ENCODE data around the gene AP2A1. TPM values are rescaled to one million over a fixed set of nuclear protein-coding genes. Genes with fewer than 3 reads are reported as not detected.

Gene AP2A1
- total RNA-seq, 1 experiment from 2014 or later, result 208 TPM

- DNase-seq, result peak; percentile 50
- Histone ChIP-seq H3K36me3 (replicated peaks; ENCODE audit: control insufficient read depth, insufficient read depth, low read length) (peaks cover 12% of the 10 kb centered on the region), H3K4me3 (ENCODE audit: insufficient read depth, low read depth, low read length) (no peak overlapping the region), H3K27me3 (ENCODE audit: control insufficient read depth, insufficient read depth, low read length) (no peaks in the 10 kb centered on the region)
These were observed 73.5 kb downstream of the AP2A1 start for GRCh38 chr19:49840321-49840720.

DNA sequence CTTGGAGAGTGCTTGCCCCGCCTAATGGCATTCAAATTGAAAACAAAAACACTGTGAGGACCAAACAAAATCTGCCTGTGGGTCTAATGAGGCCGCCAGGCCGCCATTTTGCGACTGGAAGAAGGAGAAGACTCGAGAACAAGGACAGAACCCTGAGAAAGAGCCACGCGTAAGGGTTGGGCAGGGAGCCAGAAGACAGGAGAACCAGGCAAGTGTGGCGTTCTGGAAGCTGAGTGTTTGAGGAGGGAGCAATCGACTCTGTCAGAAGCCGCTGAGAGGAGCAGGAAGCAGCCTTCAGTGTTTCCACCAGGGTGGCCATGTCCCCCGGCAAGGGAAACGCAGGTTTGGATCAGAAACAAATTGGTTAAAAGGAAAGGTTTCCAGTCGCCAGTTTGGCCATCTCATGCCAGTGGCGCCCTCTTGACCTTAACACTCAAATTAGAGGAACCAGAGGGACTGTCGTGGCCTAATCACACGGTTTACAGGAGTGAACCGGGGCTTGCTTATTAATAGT, 74.0 kb downstream of the AP2A1 start:
- Histone ChIP-seq H3K36me3 (replicated peaks; ENCODE audit: control insufficient read depth, insufficient read depth, low read length) (peaks cover 12% of the 10 kb centered on the region), H3K4me3 (ENCODE audit: insufficient read depth, low read depth, low read length) (no peak overlapping the region), H3K27me3 (ENCODE audit: control insufficient read depth, insufficient read depth, low read length) (no peaks in the 10 kb centered on the region)
- peak; percentile 50 for DNase-seq

DNA sequence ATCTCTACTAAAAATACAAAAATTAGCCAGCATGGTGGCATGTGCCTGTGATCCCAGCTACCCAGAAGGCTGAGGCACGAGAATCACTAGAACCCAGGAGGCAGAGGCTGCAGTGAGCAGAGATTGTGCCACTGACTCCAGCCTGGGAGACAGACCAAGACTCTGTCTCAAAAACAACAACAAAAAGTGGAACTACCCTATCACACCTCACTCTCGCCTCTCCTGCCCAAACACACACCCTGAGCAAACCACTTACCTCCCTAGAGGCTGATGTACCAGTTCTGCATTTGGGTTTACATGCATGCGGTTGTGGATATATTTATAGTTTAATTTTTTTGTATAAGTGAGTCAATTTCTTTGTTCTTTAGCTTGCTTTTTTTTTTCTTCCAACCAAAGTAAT, 76.5 kb downstream of the AP2A1 start:
- Histone ChIP-seq H3K36me3 (replicated peaks; ENCODE audit: control insufficient read depth, insufficient read depth, low read length) (peaks cover 7% of the 10 kb centered on the region), H3K4me3 (ENCODE audit: insufficient read depth, low read depth, low read length) (no peak overlapping the region), H3K27me3 (ENCODE audit: control insufficient read depth, insufficient read depth, low read length) (no peaks in the 10 kb centered on the region)
- DNase-seq, result no peak

GRCh38 chr19:49844138-49845095, 77.6 kb downstream of the AP2A1 start:
- Histone ChIP-seq H3K4me3 (ENCODE audit: insufficient read depth, low read depth, low read length) (no peak overlapping the region), H3K36me3 (replicated peaks; ENCODE audit: control insufficient read depth, insufficient read depth, low read length) (peaks cover under 1% of the 10 kb centered on the region), H3K27me3 (ENCODE audit: control insufficient read depth, insufficient read depth, low read length) (no peaks in the 10 kb centered on the region)
- DNase-seq, result peak; percentile 30

DNA sequence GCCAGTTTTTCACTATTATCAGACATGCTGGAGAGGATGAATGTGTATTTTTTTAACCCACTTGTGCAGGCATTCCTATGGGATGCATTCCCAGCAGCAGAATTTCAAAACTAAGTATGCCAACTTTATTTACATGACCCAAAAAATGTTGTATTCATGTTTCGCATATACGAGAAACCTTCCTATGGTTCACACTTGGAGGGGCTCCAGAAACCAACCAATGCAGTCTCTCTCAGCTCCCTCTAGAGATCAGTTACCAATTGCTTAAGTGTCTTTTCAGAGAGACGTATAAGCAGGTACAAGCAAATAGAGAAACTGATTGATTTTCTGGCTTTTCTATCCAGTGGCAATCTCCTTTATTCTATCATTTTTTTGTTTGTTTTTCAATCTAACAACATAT, 78.6 kb downstream of the AP2A1 start:
- no peak overlapping the region for H3K4me3 ChIP-seq (ENCODE audit: insufficient read depth, low read depth, low read length)
- no peaks in the 10 kb centered on the region; the same call in 1 of the 2 replicates for H3K36me3 ChIP-seq (replicated peaks; ENCODE audit: control insufficient read depth, insufficient read depth, low read length)
- peak; percentile 46 for DNase-seq
- no peaks in the 10 kb centered on the region for H3K27me3 ChIP-seq (ENCODE audit: control insufficient read depth, insufficient read depth, low read length)

- Histone ChIP-seq H3K27me3 (ENCODE audit: control insufficient read depth, insufficient read depth, low read length) (no peaks in the 10 kb centered on the region), H3K4me3 (ENCODE audit: insufficient read depth, low read depth, low read length) (no peak overlapping the region), H3K36me3 (replicated peaks; ENCODE audit: control insufficient read depth, insufficient read depth, low read length) (no peaks in the 10 kb centered on the region)
- DNase-seq, result no peak
These were observed 79.6 kb downstream of the AP2A1 start for GRCh38 chr19:49846408-49846807.

DNA sequence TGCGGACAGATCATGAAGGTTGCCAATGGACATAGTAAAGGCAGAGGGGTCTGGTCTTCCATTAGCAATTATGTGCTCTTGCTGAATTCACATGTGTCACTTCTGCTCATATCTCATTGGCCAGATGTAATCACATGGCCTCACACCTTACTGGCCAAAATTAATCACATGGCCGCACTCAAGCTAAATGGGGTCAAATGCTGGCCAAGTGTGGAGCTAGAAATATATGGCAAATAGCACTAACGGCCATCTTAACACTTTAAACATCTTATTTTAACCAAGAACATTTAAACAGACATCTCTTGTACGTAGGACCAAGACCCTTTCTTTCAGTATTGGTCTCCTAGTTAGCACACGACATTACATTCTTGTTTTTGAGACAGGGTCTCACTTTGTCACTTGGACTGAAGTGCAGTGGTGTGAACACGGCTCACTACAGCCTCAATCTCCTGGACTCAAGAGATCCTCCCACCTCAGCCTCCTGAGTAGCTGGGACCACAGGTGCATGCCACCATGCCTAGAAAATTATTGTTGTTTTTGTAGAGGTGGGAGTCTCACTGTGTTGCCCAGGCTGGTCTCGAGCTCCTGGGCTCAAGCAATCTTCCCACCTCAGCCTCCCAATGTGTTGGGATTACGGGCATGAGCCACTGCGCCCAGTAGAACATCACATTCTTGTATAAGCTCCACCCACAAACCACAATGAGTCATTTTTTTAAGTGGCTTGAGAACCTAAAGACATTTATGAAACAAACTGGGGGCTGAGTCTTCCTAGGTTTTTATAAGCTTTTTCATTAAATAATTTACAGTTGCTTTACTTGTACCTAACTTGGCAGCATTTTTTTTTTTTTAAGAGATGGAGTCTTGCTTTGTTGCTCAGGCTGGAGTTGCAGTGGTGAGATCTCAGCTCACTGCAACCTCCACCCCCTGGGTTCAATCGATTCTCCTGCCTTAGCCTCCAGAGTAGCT, 81.2 kb downstream of the AP2A1 start:
- Histone ChIP-seq H3K4me3 (ENCODE audit: insufficient read depth, low read depth, low read length) (no peak overlapping the region), H3K36me3 (replicated peaks; ENCODE audit: control insufficient read depth, insufficient read depth, low read length) (peaks cover 4% of the 10 kb centered on the region), H3K27me3 (ENCODE audit: control insufficient read depth, insufficient read depth, low read length) (no peaks in the 10 kb centered on the region)
- DNase-seq, result no peak

DNA sequence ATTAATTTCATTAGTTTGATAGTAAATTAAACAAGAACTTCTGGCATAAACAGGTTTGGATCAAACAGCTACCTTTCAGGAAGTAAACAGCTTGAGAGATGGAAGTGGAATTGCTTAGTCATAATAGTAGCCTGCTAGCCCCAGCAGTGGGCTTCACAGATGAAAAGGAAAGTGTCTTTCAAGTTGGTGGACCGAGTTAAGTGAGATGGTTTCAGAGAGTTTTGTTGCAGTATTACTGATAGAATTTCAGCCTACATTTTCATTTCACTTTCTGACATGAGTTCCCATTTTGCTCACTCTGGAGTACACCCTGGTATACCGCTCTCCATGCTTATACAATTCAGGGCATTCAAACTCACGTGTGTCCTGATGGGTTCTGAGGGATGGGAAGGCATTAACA, 82.1 kb downstream of the AP2A1 start:
- Histone ChIP-seq H3K36me3 (replicated peaks; ENCODE audit: control insufficient read depth, insufficient read depth, low read length) (peaks cover 6% of the 10 kb centered on the region), H3K27me3 (ENCODE audit: control insufficient read depth, insufficient read depth, low read length) (no peaks in the 10 kb centered on the region), H3K4me3 (ENCODE audit: insufficient read depth, low read depth, low read length) (no peak overlapping the region)
- DNase-seq, result no peak

DNA sequence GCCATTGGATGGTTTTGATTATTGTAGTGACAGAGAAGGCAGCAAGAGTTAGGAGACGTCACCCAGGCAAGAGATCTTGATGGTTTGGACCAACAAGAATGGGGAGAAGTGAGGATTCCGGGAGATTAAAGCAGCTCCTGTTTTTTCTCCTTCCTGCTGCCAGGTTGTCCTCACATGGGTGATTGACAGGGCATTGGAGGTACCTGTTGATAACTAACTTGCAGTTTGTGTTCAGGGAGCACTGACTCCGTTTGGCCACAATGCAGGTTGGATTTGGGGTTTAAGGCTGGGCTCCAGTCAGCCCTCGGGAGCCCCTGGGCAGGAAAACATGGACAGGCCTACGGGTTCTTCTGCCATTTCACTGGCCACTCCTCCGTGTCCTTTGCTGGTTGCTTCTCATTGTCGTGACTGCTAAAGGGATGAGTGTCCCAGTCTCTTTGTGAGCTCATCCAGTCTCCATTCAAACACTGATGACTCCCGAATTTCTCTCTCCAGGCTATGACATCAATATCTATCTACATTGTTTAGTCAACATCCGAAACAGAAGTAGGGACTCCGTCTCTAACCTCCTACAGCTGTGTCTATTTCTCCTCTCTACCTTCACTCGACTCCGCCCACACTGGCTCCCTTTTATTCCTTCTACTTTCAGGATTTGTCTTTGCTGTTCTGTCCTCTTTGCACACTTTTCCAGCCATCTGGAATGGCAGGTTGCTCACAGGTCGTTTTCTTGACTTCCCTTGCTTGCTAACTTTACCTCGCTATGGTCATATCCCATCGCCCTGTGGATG, 82.8 kb downstream of the AP2A1 start:
- no peaks in the 10 kb centered on the region for H3K27me3 ChIP-seq (ENCODE audit: control insufficient read depth, insufficient read depth, low read length)
- H3K4me3 ChIP-seq (ENCODE audit: insufficient read depth, low read depth, low read length), result peak overlapping the region; percentile 48; the same call in 1 of the 2 replicates
- no peak for DNase-seq
- H3K36me3 ChIP-seq (replicated peaks; ENCODE audit: control insufficient read depth, insufficient read depth, low read length), result peaks cover 6% of the 10 kb centered on the region

- peaks cover 8% of the 10 kb centered on the region for H3K36me3 ChIP-seq (replicated peaks; ENCODE audit: control insufficient read depth, insufficient read depth, low read length)
- H3K4me3 ChIP-seq (ENCODE audit: insufficient read depth, low read depth, low read length), result peak overlapping the region; percentile 48
- H3K27me3 ChIP-seq (ENCODE audit: control insufficient read depth, insufficient read depth, low read length), result no peaks in the 10 kb centered on the region
- no peak for DNase-seq
These were observed 83.4 kb downstream of the AP2A1 start for GRCh38 chr19:49850221-49850486.

GRCh38 chr19:49850487-49851342, 83.9 kb downstream of the AP2A1 start, which contains the start of gene PTOV1:
Gene PTOV1, plus strand, starts transcription at chr19:49851159.
- H3K4me3 ChIP-seq (ENCODE audit: insufficient read depth, low read depth, low read length), result peak within 1 kb of the TSS; percentile 48

DNA sequence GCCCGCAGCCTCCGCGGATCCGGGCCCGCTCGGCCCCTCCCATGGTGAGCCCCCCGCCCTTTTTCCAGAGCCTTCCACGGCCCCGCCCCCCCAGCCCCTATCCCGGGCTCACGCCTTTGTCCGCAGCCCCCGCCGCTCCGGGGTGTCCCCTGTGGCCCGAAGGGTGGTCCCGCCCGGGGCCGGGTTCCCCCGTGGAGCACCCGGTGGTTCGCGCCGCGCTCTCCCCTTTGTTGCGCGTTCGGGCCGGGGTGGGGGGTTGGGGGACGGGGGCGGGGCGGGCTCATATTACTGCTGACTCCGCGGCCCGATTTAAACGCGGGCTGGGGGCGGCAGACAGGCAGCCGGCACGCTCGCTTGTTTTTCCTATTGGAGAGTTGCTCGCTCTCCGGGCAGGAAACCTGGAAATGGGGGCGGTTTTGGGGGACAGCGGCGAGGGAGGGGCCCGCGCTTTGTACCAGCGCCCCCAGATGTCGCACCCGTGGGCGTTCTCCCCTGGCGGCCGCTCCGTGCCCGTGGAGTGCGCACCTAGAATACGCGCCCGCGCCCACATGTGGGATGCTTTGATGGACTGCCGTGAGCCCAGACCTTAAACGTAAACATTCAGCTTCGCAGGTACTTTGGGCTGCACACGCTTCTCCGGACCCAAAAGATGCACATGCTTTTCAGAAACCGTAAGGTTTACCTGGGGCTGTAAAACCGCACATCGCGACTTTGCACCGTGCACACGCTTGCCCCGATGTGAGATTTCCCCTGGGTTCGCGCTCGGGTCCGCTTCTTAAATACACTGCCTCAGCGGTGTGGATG, 84.9 kb downstream of the AP2A1 start:
- H3K27me3 ChIP-seq (ENCODE audit: control insufficient read depth, insufficient read depth, low read length), result no peaks in the 10 kb centered on the region
- peak overlapping the region; percentile 48 for H3K4me3 ChIP-seq (ENCODE audit: insufficient read depth, low read depth, low read length)
- DNase-seq, result peak; percentile 97
- peaks cover 12% of the 10 kb centered on the region for H3K36me3 ChIP-seq (replicated peaks; ENCODE audit: control insufficient read depth, insufficient read depth, low read length)

More at GRCh38 chr19:49850487-49851342, 83.9 kb downstream of the AP2A1 start, which contains the start of gene PTOV1:
- Histone ChIP-seq H3K36me3 (replicated peaks; ENCODE audit: control insufficient read depth, insufficient read depth, low read length) (peaks cover 11% of the 10 kb centered on the region), H3K27me3 (ENCODE audit: control insufficient read depth, insufficient read depth, low read length) (no peaks in the 10 kb centered on the region)
- peak; percentile 100 for DNase-seq

Measured in H7 (cell line).